HEK293T (cell line): Measurements from ENCODE around the gene KDM6A.
"Not testable (repeated sequence)": the region's sequence is repeated elsewhere in the genome, so short reads cannot be mapped to it uniquely, and the experiment has no call there.

Source experiments
- CTCF ChIA-PET: fragments of 350-600 bp; formaldehyde crosslinking; extraction: SDS; loops from one replicate; lab custom pipeline; 2021; ENCODE audit warnings: antibody characterized with exemption, inconsistent platforms; lab: Yijun Ruan, JAX
- POLR2A ChIA-PET: fragments of 350-600 bp; formaldehyde crosslinking; extraction: SDS; loops from one replicate; lab custom pipeline; 2020; ENCODE audit warnings: antibody characterized with exemption, inconsistent platforms; lab: Yijun Ruan, JAX
- DNase-seq: peaks from one replicate; pipeline ENCODE4 v3.0.0; 2012; ENCODE audit warnings: mixed read lengths; ENCODE audit errors: extremely low spot score
- ARNT ChIP-seq: fragments of 450-650 bp; IDR thresholded peaks from 2 replicates; pipeline ENCODE4 v1.6.1; 2017; ENCODE audit warnings: mild to moderate bottlenecking
- BHLHE40 ChIP-seq: fragments of 450-650 bp; IDR thresholded peaks from 2 replicates; pipeline ENCODE4 v1.6.1; 2016; ENCODE audit warnings: mild to moderate bottlenecking, moderate library complexity, borderline replicate concordance
- CTBP1 ChIP-seq: fragments of 450-650 bp; IDR thresholded peaks from 2 replicates; pipeline ENCODE4 v1.6.1; 2016; ENCODE audit warnings: borderline replicate concordance
- ELF4 ChIP-seq: fragments of 450-650 bp; IDR thresholded peaks from 2 replicates; pipeline ENCODE4 v1.6.1; 2017; ENCODE audit warnings: antibody characterized with exemption
- FOXA1 ChIP-seq: fragments of 450-650 bp; IDR thresholded peaks from 2 replicates; pipeline ENCODE4 v1.6.1; 2016; ENCODE audit warnings: mild to moderate bottlenecking
- FOXK2 ChIP-seq: fragments of 450-650 bp; IDR thresholded peaks from 2 replicates; pipeline ENCODE4 v1.6.1; 2016; ENCODE audit warnings: mild to moderate bottlenecking
- FOXM1 ChIP-seq: fragments of 450-650 bp; IDR thresholded peaks from 2 replicates; pipeline ENCODE4 v1.6.1; 2017; ENCODE audit warnings: mild to moderate bottlenecking, borderline replicate concordance
- HDGF ChIP-seq: fragments of 450-650 bp; IDR thresholded peaks from 2 replicates; pipeline ENCODE4 v1.6.1; 2017; ENCODE audit warnings: antibody characterized with exemption, borderline replicate concordance
- L3MBTL2 ChIP-seq: fragments of 450-650 bp; conservative IDR thresholded peaks from 2 replicates; pipeline ENCODE4 v1.6.1; 2016; ENCODE audit warnings: mild to moderate bottlenecking
- LEF1 ChIP-seq: fragments of 450-650 bp; IDR thresholded peaks from 2 replicates; pipeline ENCODE4 v1.6.1; 2017; ENCODE audit warnings: mild to moderate bottlenecking, borderline replicate concordance
- NFRKB ChIP-seq: fragments of 450-650 bp; IDR thresholded peaks from 2 replicates; pipeline ENCODE4 v1.6.1; 2016; ENCODE audit warnings: mild to moderate bottlenecking, moderate library complexity
- PKNOX1 ChIP-seq: fragments of 450-650 bp; IDR thresholded peaks from 2 replicates; pipeline ENCODE4 v1.6.1; 2016
- SP1 ChIP-seq: fragments of 450-650 bp; IDR thresholded peaks from 2 replicates; pipeline ENCODE4 v1.6.1; 2017
- SUZ12 ChIP-seq: fragments of 450-650 bp; IDR thresholded peaks from 2 replicates; pipeline ENCODE4 v1.6.1; 2016; ENCODE audit warnings: mild to moderate bottlenecking
- TARDBP ChIP-seq: fragments of 450-650 bp; IDR thresholded peaks from 2 replicates; pipeline ENCODE4 v1.6.1; 2016
- ZNF384 ChIP-seq: fragments of 450-650 bp; IDR thresholded peaks from 2 replicates; pipeline ENCODE4 v1.6.1; 2016

KDM6A gene

GRCh38 chrX:44908827-44909226, 35.8 kb downstream of the KDM6A start:
- no peak for DNase-seq
- POLR2A ChIA-PET = no interaction called here
- CTCF ChIA-PET = no interaction called here
- TF ChIP-seq FOXA1 = no peak
- TF ChIP-seq LEF1 = no peak
- no peak for TF ChIP-seq BHLHE40
- TF ChIP-seq CTBP1 = no peak
- no peak for TF ChIP-seq ARNT
- no peak for TF ChIP-seq ELF4

DNA sequence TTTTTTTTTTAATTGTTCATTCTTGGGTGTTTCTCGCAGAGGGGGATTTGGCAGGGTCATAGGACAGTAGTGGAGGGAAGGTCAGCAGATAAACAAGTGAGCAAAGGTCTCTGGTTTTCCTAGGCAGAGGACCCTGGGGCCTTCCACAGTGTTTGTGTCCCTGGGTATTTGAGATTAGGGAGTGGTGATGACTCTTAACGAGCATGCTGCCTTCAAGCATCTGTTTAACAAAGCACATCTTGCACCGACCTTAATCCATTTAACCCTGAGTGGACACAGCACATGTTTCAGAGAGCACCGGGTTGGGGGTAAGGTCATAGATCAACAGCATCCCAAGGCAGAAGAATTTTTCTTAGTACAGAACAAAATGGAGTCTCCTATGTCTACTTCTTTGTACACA, 37.5 kb downstream of the KDM6A start:
- CTCF ChIA-PET, POLR2A ChIA-PET, DNase-seq: not testable (repeated sequence)

GRCh38 chrX:44911074-44911600, 38.1 kb downstream of the KDM6A start:
- POLR2A ChIA-PET, CTCF ChIA-PET, DNase-seq: not testable (repeated sequence)

GRCh38 chrX:44913656-44914531, 40.9 kb downstream of the KDM6A start:
- ChIA-PET POLR2A (no interaction called here), CTCF (no interaction called here)
- TF ChIP-seq PKNOX1 (peak; percentile 55; the same call in 1 of the 2 replicates), ARNT (no peak)
- no peak for DNase-seq

DNA sequence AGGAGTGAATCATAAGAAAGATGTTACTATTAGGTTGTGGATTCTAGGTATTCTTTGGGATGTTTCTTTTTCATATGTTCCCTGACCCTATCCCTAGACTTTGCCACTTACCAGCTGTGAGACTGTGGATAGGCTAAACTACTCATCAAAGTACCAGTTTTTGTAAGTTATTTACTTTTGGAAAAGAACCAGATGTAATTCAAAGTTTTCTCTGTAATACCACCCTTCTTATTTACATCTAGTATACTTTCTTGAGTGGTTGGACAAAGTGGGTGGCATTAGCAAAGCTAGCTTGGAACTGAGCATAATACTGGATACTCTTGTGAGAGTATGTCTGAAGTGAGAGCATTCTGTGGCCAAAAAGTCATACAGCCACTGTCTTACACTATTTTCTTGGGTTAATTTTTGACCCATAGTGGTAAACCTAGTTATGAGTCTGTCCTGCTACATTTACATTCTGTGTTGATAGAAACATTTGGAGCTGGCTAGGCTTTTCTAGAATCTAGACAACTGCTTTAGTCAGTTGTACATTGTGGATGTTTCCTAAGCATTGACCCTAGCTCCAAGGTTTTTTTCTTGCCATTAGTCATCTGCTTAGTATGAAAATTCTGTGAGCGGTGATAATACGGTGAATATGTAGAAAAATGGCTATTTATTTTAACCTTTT, 41.7 kb downstream of the KDM6A start:
- no peak for DNase-seq
- ChIA-PET POLR2A (no interaction called here), CTCF (no interaction called here)
- TF ChIP-seq SP1 = no peak

DNA sequence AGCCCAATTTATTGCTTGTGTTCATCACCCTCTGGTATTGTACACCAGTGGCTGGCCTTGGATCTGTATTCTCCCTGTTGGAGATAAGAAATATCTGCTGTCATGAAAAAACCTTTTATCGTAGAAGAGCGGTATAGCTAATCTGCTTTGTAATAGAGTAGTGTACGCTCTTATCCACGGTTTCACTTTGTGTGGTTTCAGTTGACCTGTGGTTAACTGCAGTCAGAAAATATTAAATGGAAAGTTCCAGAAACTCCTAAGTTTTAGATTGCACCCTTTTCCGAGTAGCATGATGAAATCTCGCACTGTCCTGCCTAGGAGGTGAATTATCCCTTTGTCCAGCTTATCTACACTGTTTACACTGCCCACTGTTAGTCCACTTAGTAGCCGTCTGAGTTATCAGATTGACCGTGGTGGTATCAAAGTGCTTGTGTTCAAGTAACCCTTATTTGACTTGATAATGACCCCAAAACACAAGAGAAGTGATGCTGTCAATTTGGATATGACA, 42.4 kb downstream of the KDM6A start:
- no peak for DNase-seq
- TF ChIP-seq SUZ12 (no peak), BHLHE40 (no peak), FOXK2 (no peak), ARNT (no peak), SP1 (no peak), L3MBTL2 (no peak), NFRKB (no peak)
- POLR2A ChIA-PET = no interaction called here
- CTCF ChIA-PET = interaction anchor here (0.8 kb wide), 1 partner anchor 159 kb away, joined by 3 read pairs; no protein-coding TSS in a partner anchor

- TF ChIP-seq CTBP1 (no peak), PKNOX1 (0 out of 2 replicates have a peak, but pooled peaks have one; percentile 19)
- ChIA-PET POLR2A (no interaction called here), CTCF (interaction anchor here (0.8 kb wide), 1 partner anchor 120 kb away, joined by 3 read pairs; no protein-coding TSS in a partner anchor)
- no peak for DNase-seq
Observed at GRCh38 chrX:44918722-44919121, 45.7 kb downstream of the KDM6A start.

- POLR2A ChIA-PET = no interaction called here
- TF ChIP-seq L3MBTL2 = no peak
- TF ChIP-seq FOXM1 = no peak
- TF ChIP-seq BHLHE40 = no peak
- no peak for TF ChIP-seq SP1
- TF ChIP-seq NFRKB = no peak
- TF ChIP-seq ARNT = no peak
- TF ChIP-seq ELF4 = no peak
- no peak for TF ChIP-seq HDGF
- TF ChIP-seq LEF1 = no peak
- no peak for TF ChIP-seq FOXK2
- no peak for TF ChIP-seq FOXA1
- TF ChIP-seq CTBP1 = no peak
- TF ChIP-seq ZNF384 = no peak
- TF ChIP-seq SUZ12 = no peak
- no peak for TF ChIP-seq PKNOX1
- no peak for TF ChIP-seq TARDBP
- CTCF ChIA-PET = no interaction called here
- DNase-seq = no peak
Observed at GRCh38 chrX:44922980-44923379, 50.0 kb downstream of the KDM6A start.
